Peyer's patch (tissue), 4 donors: ENCODE data around the gene OSBPL7.

Experiments used
- CTCF ChIP-seq, 6 experiments: fragments of 450-650 bp in 4 of 6; fragments of 200-600 bp in 2 of 6; sonication (generic) in 1 of 6; IDR thresholded peaks; one replicate each; pipeline ENCODE4 v1.5.1; 2017 to 2019; ENCODE audit warnings: antibody characterized with exemption in 6 of 6, mild to moderate bottlenecking in 3 of 6, moderate library complexity in 1 of 6
- POLR2A ChIP-seq, 2 donors: fragments of 450-650 bp; IDR thresholded peaks; one replicate each; pipeline ENCODE4 v1.5.1; 2017; ENCODE audit warnings: antibody characterized with exemption in 2 of 2, mild to moderate bottlenecking in 2 of 2, moderate library complexity in 2 of 2

GRCh38 chr17:47830396-47831002 is 8.9 kb upstream of the OSBPL7 start:
- TF ChIP-seq CTCF (IDR thresholded peaks at IDR 0.05) (no peak), POLR2A (IDR thresholded peaks at IDR 0.05) (no peak)
